ENCODE data around the gene TES.
"Not testable (repeated sequence)": the region's sequence is repeated elsewhere in the genome, so short reads cannot be mapped to it uniquely, and the experiment has no call there.

The TES gene

DNA sequence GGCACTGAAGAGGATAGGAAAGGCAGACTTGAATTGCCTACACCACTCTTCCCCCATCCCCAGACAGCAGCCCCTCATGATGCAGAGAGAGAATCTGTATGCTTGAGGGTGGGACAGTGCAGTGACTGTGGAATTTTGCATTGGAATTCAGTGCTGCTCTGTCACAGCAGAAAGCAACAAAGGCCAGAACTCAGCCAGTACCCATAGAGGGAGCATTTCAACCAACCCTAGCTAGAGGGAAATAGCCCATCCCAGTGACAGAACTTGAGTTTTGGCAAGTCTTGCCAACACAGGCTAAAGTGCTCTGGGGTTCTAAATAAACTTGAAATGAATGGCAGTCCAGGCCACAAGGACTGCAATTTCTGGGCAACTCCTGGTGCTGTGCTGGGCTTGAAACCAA is 80.4 kb downstream of the TES start:
- no peak for DNase-seq (ENCODE audit: low spot score)

DNA sequence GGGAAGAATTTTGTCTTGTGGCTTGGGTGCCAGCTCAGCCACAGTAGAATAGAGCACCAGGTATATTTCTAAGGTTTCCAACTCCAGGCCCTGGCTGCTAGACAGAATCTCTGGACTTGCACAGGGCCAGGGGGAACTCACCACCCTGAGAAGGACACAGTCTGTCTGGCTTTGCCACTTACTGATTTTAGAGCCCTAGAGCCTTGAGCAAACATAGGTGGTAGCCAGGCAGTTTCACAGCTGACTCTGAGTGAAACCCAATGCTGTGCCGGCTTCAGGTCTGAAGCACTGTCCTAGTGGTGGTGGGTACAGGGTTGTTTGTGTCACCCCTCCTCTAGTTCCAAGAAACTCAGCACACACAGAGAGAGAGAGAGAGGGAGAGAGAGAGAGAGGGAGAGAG is 81.6 kb downstream of the TES start:
- DNase-seq (ENCODE audit: low spot score), result no peak

DNA sequence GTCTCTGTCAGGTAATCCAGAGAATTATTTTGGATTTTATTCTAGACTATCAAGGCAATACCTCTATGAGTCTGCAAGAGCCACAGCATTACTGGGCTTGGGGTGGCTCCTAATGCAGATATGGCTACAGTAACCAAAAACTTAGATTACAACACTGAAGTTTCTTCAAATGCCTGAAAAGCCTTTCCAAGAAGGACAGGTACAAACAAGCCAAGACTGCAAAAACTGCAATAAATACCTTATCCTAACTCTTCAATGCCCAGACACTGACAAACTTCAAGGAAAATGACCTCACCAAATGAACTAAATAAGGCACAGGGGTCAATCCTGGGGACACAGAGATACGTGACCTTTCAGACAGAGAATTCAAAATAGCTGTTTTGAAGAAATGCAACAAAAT is 82.0 kb downstream of the TES start:
- no peak for DNase-seq (ENCODE audit: low spot score)

DNA sequence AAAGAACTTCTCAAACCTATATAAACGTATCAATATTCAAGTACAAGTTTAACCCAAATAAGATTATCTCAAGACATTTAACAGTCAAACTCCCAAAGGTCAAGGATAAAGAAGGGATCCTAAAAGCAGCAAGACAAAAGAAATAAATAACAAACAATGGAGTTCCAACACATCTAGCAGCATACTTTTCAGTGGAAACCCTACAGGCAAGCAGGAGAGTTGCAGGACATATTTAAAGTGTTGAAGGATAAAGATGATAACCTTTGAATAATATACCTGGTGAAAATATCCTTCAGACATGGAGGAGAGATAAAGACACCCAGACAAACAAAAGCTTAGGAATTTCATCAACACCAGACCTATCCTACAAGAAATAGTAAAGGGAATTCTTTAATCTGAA is 82.8 kb downstream of the TES start:
- DNase-seq (ENCODE audit: low spot score), result no peak

DNA sequence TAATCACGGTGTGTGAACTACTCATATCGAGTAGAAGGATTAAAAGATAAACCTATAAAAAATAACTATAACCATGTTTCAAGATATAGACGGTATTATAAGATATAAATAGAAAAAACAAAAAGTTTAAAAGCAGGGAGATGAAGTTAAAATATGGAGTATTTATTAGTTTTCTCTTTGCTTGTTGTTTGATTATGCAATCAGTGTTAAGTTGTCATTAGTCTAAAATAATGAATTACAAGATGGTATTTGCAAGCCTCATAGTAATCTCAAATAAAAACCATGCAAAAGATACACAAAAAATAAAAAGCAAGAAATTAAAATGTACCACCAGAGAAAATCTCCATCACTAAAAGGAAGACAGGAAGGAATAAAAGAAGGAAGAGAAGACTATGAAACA is 83.3 kb downstream of the TES start:
- DNase-seq (ENCODE audit: low spot score), result no peak

DNA sequence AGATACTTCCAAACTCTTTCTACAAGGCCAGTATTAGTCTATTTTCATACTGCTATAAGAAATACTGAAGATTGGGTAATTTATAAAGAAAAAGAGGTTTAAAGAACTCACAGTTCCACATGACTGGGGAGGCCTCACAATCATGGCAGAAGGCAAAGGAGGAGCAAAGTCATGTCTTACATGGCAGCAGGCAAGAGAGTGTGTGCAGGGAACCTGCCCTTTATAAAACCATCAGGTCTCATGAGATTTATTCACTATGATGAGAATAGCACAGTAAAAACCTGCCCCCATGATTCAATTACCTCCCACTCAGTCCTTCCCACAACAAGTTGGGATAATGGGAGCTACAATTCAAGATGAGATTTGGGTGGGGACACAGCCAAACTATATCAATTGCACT is 85.6 kb downstream of the TES start:
- DNase-seq (ENCODE audit: low spot score), result not testable (repeated sequence)

DNA sequence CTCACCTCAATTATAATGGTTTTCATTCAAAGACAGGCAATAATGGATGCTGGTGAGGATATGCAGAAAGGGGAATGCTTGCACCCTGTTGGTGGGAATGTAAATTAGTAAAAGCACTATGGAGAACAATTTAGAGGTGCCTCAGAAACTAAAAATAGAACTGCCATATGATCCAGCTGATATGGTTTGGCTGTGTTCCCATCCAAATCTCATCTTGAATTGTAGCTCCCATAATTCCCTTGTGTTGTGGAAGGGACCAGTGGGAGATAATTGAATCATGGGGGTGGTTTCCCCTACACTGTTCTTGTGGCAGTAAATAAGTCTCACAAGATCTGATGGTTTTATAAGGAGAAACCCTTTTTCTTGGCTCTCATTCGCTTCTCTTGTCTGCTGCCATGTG is 87.7 kb downstream of the TES start:
- no peak for DNase-seq (ENCODE audit: low spot score)

DNA sequence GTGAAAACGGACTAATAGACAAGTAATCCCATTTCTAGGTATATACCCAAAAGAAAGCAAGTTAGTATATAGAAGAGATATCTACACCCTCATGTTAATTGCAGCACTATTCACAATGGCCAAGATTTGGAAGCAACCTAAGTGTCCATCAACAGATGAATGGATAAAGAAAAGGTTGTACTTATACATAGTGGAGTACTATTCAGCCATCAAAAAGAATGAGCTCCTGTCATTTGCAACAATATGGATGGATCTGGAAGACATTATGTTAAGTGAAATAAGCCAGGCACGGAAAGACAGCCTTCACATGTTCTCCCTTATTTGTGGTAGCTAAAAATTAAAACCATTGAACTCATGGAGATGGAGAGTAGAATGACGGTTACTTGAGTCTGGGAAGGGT is 88.2 kb downstream of the TES start:
- no peak for DNase-seq (ENCODE audit: low spot score)

DNA sequence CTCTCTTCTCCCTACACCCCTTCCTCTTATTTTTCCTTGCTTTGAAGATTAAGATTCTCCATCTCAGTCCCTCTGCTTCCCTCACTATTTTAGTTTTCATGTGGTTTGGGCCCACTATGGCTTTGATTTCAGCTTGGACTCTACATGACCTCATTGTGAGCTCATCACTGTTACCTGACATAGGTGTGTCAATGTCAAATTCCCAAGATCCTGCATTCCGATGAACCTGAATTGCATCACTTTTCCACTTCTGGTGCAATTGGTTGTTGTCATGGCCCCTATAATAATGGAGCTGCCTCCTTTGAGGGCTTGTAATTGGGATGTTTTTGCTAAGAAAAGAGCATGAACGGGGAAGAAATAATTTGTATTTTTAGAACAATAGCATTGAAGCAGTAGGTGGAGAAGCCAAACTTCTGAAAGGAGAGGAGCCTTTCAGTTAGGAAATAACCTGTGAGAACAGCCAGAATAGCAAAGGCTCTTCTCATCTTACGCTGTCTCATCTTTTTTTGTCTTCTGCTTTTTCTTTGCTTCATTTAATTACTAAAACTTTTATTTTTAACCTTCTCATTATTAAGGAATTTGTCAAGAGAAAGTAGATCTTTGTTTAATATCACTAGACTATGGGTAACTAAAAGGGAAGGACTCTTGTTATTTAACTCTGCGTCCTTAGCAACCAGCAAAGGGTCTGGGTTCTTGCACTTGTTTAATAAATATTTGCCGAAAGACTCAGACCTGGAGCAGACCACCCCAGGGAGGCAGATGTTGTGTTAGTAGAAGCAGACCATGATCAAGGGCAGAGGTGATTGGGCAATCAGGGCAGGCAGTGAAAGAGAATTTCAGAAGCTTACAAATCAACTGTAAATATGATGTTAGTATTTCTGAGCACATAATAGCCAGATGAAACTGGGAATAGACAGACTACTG is 95.4 kb downstream of the TES start:
- no peak for DNase-seq (ENCODE audit: low spot score)

DNA sequence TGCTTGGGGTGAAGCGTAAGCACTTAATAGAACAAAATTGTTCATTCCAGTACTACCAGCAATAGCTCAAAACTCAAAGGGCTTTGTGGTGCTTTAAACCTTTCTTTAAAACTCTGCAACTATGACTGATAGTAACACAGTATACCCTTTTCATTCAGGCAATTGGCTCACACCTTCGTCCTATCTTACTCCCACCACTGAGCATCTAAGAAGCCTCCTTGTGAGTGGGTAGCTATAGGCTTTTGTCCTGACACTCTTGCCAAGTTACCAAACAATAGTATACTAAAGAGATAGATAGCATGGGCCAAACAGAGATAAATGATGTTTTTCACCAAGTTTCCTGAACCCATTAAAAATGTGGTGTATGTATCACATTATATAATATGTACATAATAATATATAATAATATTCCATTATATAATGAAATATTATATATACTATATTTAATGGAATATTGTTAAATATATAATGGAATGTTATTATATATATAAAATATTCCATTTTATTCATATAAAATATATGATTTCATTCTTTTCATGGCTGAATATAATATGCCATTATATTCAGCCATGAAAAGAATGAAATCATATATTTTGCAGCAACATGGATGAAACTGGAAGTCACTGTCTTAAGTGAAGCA is 96.2 kb downstream of the TES start:
- no peak for DNase-seq (ENCODE audit: low spot score)

DNA sequence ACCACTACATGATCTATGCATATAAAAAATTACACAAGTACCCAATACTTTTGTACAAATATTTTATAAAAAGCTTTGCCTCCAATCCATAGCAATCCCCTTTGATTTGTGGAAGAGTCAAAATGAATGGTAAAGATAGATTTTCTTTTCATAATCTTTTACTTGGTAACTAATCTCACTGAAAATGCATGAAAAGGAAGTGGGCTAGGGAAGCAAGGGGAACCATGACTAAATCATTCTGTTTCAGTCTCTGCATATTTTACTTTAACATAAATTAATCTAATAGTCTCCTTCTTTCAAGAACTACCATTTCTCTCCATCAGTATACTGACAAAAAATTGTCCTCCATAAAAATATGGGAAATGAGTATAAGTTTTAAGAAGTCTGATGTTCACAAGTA is 96.9 kb downstream of the TES start:
- no peak for DNase-seq (ENCODE audit: low spot score)

All from cerebellar cortex (tissue), 1 donor.